Glomerular endothelial cell (primary cell): Measurements from ENCODE around the gene AP1G2. TPM values are rescaled to one million over a fixed set of nuclear protein-coding genes. Genes with fewer than 3 reads are reported as not detected.

Experiments used
- DNase-seq: peaks from one replicate; pipeline ENCODE4 v3.0.0-alpha.2; 2011; ENCODE audit warnings: low read depth, low spot score; ENCODE audit errors: extremely low read depth
- total RNA-seq: library from RNA; depleted of rRNA; stranded (reverse); fragments of >200 nt; gene quantifications from 2 replicates; pipeline ENCODE4 v1.2.3, GENCODE V29; 2015

AP1G2 gene
- total RNA-seq, 1 donor from 2014 or later = 38.9 TPM

GRCh38 chr14:23558346-23559009 lies 9.1 kb downstream of the AP1G2 start:
- no peak for DNase-seq

GRCh38 chr14:23557946-23558345 lies 9.6 kb downstream of the AP1G2 start:
- no peak for DNase-seq

DNA sequence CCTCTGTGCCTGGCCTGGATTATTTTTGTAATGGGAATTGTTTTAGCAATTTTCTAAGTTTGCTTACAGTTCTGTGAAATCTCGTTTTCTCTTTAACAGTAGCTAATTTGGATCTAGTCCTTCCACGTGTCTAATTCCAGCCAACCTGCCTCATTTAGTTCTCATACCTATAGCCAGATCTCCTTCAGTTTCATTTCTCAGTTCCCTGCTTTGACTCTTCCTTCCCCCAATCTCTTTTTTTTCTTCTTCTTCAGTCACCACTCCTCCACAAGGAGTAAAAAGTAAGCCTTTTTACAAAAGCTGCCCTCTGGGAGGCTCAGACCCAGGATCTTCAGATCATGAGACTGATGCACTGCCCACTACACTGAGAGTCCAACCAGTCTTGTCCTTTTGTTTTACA lies 10.1 kb downstream of the AP1G2 start:
- no peak for DNase-seq

- DNase-seq = no peak
Observed at GRCh38 chr14:23556700-23557440, 10.7 kb downstream of the AP1G2 start.

DNA sequence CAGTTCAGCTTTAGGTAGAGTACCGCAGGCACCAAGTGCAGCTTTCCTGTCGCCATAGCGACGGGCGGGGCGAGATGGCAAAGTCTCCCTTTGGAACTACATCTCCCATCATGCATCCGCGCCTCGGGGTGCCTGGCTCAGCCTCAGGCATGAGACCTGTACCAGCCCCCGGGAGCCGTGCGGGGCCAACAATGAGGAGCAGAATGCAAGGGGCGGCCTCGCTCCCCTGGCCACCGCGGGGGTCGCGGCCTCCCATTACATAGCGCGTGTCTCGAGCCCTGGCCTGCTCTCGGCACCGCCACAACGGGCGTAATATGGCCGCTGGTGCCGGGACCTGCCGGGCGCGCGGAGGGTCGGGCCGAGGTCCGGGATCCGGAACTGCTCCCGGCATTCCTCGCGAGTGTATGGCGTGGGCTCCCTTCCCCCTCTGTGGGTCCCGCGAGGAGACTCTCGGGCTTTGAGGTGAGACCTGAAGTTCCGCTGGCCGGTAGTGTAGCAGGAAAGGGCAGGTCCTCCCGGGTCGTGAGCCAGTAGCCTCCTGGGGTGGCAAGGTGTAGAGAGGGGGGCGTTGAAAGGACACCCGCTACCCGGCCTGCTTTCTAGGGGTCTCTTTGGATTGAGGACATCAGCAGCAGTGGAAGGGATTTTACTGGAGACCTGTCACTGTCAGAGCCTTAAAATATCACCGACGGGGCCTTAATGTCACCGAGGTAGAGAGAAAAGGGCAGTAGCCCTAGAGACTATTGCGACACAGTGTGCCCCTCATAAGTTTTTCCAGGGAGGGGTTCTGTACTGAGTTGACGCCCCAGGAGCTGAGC lies 11.5 kb downstream of the AP1G2 start, which contains the start of gene THTPA:
Gene THTPA, plus strand, starts transcription at position 390 of the 818 bp plus-strand sequence. CDS start 487 bp downstream, outside the sequence.
- DNase-seq = no peak

GRCh38 chr14:23555533-23555881 lies 12.1 kb downstream of the AP1G2 start:
- no peak for DNase-seq

GRCh38 chr14:23551266-23552028 lies 16.1 kb downstream of the AP1G2 start, which contains the start of gene ZFHX2:
ZFHX2 (minus strand) TSS chr14:23551765; CDS start chr14:23535325, 16,440 bp downstream.
- DNase-seq = no peak

- DNase-seq = no peak
Observed at GRCh38 chr14:23550812-23551265, 16.8 kb downstream of the AP1G2 start.

GRCh38 chr14:23550131-23550811 lies 17.3 kb downstream of the AP1G2 start:
- no peak for DNase-seq

- DNase-seq = no peak
Observed at GRCh38 chr14:23548351-23549318, 19.0 kb downstream of the AP1G2 start.

DNA sequence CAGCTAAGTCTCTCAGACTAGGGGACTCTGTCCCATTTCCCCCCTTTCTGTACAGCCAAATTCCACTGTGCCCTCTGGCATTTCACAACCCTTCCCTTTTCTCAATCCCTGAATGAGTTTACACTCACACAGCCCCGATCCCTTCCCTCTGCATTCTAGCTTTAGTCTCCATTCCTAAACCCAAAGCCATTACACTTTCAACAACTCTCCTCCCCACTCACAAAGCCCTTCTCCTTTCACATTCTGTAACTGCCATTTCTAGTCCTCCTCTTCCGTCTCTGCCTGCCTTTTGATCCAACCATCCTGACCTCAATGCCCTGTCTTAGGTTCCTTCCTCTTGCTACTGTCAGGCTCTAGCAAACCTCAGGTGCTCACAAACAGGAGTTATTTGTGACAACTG lies 19.7 kb downstream of the AP1G2 start:
- DNase-seq = no peak

DNA sequence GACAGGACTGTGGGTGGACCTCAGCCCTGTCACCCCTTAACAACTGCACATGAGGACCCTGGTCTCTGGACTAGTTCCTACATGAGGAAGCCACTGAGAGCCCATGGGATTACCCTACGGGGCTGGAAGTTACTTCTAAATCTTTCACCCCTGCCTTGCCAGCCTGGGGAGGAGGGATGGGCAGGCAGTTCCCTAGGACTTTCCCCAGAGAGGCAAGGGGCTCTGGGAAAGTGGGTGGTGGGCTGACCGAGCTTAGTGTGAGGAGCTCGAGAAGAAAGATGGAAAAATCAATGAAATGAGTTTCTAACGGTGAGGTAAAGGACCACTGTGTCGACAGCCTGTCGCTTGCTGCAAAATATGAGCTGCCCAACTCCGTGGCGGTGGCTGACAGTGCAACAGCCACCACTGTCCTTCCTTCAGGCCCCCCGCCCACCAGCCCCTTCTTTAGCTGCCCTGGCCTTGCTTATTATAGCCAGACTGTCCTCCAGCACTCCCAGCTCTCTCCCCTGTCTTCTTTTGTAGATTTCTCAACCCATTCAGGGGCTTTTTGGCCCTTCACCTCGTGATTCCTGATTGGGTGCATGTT lies 21.0 kb downstream of the AP1G2 start:
- no peak for DNase-seq

DNA sequence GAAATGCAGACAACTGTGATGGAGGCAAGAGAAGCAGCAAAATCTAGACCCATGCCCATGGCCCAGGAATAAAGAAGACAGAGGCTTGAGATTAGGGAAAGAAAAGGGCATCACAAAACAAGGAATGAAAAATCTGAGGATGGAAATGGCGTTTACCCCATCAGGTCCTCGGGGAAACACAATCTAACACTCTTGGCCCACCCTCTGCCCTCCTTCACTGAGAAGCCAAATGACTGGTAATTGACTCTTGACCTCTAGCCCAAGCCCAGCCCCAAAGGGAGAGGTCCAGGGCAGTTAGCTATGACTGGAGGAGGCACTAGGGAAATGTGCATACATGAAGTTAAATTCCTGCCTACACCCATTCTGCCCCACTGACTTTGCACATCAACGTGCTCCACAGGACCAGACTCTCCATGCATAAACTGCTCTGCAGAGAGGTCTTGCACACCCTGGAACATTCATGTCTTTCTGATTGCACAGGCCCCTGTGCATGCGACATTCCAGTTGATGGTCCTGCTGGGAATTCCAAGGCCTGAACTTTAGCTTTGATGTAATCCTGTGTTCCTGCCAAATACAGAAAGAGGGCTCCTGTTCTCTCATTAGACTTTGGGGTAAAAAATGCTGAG lies 21.7 kb downstream of the AP1G2 start:
- no peak for DNase-seq

DNA sequence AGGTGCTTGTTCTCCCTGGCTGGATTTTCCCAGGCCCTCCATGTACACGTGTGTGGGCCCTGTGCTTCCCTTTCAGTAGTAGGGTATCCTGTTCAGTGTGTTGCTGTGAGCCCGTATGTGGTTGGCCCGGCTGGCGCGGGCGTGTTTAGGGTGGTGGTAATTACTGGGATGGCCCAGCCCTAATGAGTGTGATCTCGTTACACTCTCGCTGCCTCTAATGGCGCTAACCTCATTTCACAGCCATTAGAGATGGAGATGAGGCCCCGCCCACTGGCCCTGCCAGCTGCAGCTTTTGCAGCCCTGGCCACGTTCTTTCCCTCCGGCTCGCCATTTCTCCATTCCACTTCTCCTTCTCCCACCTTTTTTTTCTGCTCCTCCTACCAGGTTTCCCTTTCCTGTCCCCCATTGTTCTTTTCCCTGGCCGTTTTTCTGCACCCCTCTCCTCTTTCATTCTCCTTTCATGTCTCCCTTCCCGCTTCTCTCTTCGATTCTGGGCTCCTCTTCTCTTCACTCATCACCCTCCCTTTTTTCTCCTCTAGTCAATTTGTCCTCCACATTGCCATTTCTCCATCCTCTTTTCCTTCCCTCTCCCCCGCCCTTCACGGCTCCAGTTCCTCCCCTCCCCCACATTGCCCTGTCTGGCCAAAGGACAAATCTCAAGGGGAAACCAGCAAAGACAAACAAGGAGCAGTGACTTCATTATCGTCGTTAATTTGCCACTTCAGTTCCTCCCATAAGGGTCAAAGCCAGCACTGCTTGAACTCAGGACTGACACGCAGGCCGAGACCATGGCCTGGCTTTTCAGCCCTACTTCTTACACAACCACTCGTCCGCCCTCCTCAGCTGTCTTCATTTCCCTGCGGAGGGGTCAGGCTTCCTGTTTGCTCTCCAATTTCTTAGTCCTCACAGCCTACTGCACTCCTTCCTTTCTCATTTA lies 22.8 kb downstream of the AP1G2 start:
- DNase-seq = no peak

DNA sequence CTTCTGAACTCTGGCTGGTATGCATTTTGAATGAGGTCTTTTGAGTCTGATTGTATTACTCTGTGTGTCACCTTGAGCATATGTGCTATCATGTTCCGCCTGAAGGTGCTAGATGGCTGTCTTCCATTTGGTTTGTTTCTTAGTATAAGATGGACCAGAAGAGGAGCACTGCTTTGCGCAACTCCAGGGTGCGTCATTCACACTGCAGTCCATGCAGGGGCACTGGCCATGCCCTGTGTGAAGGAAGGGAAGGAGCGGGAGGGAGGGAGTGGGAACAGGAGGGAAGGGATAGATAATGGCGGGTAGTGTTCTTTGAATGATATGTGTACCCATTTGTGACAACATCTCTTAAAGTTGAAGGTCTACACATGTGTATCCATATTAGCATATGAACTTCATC lies 24.2 kb downstream of the AP1G2 start:
- no peak for DNase-seq

- no peak for DNase-seq
Observed at GRCh38 chr14:23542261-23542660, 25.3 kb downstream of the AP1G2 start.

DNA sequence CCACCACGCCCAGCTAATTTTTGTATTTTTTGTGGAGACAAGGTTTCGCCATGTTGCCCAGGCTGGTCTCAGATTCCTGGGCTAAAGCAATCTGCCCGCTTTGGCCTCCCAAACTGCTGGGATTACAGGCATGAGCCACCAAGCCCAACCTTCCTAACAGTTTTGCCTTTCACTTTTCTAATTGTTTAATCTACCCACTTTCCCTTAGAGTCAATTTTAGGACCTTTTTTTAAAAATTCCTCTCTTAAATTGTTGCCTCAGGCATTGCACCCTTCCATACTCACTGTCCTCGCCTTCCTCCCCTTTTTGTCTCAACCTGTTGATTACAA lies 27.5 kb downstream of the AP1G2 start:
- no peak for DNase-seq
